Measurements from ENCODE around the gene USP32. TPM values are rescaled to one million over a fixed set of nuclear protein-coding genes. Genes with fewer than 3 reads are reported as not detected.
"Not testable (repeated sequence)": the region's sequence is repeated elsewhere in the genome, so short reads cannot be mapped to it uniquely, and the experiment has no call there.

Gene USP32
- total RNA-seq (100 to 1,000 TPM in 1 of 2 donors, 10 to 100 TPM in 1; 55.2 to 103 TPM), polyA plus RNA-seq (ENCODE audit: insufficient read length in 2 of 2) (10 to 100 TPM; 46.6 to 49.0 TPM)
- long read RNA-seq, donor 1, full-length matches to known transcripts = 1 of 6 reads
- long read RNA-seq, donor 1, partial matches to known transcripts = 5 of 6 reads
- long read RNA-seq, donor 1, other reads (novel, unspliced or antisense) = 0 of 6 reads
- long read RNA-seq, donor 2 = 0 reads
- long read RNA-seq, donor 3, full-length matches to known transcripts = 2 of 2 reads
- long read RNA-seq, donor 3, partial matches to known transcripts = 0 of 2 reads
- long read RNA-seq, donor 3, other reads (novel, unspliced or antisense) = 0 of 2 reads
- long read RNA-seq, donor 4 = 0 reads

GRCh38 chr17:60392042-60392844, at the start of gene USP32:
Gene USP32, minus strand, starts transcription at chr17:60392133. Its CDS starts 194 bp downstream, at chr17:60391939.
- Histone ChIP-seq H3K36me3 (ENCODE audit: control insufficient read depth, insufficient read depth, low read length) (no peaks in the 10 kb centered on the region), H3K27ac (ENCODE audit: low read depth, low read length) (peak within 1 kb of the TSS; percentile 97), H3K9me3 (ENCODE audit: control insufficient read depth, insufficient read depth, low read length) (no peaks in the 10 kb centered on the region), H3K4me3 (ENCODE audit: low read depth, low read length) (peak within 1 kb of the TSS; percentile 93), H3K4me1 (ENCODE audit: control insufficient read depth, insufficient read depth, low read length) (peaks cover 14% of the 10 kb centered on the region), H3K27me3 (ENCODE audit: control insufficient read depth, insufficient read depth, low read length) (no peaks in the 10 kb centered on the region)
- WGBS (ENCODE audit: insufficient coverage) = 0% methylated on average over 63 of the region's 68 CpGs
- peak; percentile 90 to 99 (median 95) for DNase-seq (ENCODE audit: low read depth in 4 of 6, low spot score in 6 of 6)

GRCh38 chr17:60439501-60439900, 47.6 kb upstream of the USP32 start:
- Histone ChIP-seq H3K4me3 (ENCODE audit: low read depth, low read length) (no peak overlapping the region), H3K27me3 (ENCODE audit: control insufficient read depth, insufficient read depth, low read length) (no peaks in the 10 kb centered on the region), H3K27ac (ENCODE audit: low read depth, low read length) (no peak overlapping the region), H3K9me3 (ENCODE audit: control insufficient read depth, insufficient read depth, low read length) (no peaks in the 10 kb centered on the region), H3K36me3 (ENCODE audit: control insufficient read depth, insufficient read depth, low read length) (no peaks in the 10 kb centered on the region), H3K4me1 (ENCODE audit: control insufficient read depth, insufficient read depth, low read length) (peaks cover 14% of the 10 kb centered on the region)
- no CpG with 5 or more reads among the region's 2 CpGs for WGBS (ENCODE audit: insufficient coverage)
- DNase-seq (ENCODE audit: low read depth in 4 of 6, low spot score in 6 of 6) = no peak

- no peaks in the 10 kb centered on the region for H3K36me3 ChIP-seq (ENCODE audit: control insufficient read depth, insufficient read depth, low read length)
- peaks cover 5% of the 10 kb centered on the region for H3K9me3 ChIP-seq (ENCODE audit: control insufficient read depth, insufficient read depth, low read length)
- no peak overlapping the region for H3K4me3 ChIP-seq (ENCODE audit: low read depth, low read length)
- 72% methylated on average over 4 of the region's 5 CpGs for WGBS (ENCODE audit: insufficient coverage)
- H3K4me1 ChIP-seq (ENCODE audit: control insufficient read depth, insufficient read depth, low read length) = peaks cover 10% of the 10 kb centered on the region
- H3K27ac ChIP-seq (ENCODE audit: low read depth, low read length) = no peak overlapping the region
- no peaks in the 10 kb centered on the region for H3K27me3 ChIP-seq (ENCODE audit: control insufficient read depth, insufficient read depth, low read length)
- DNase-seq (ENCODE audit: low read depth in 4 of 6, low spot score in 6 of 6) = no peak
These were observed 44.7 kb upstream of the USP32 start for GRCh38 chr17:60436676-60437075.

- Histone ChIP-seq H3K27ac (ENCODE audit: low read depth, low read length) (peak overlapping the region; percentile 10), H3K4me3 (ENCODE audit: low read depth, low read length) (no peak overlapping the region)
These were observed 43.6 kb upstream of the USP32 start for GRCh38 chr17:60435244-60436167.

GRCh38 chr17:60433021-60433997, 41.4 kb upstream of the USP32 start:
- DNase-seq (ENCODE audit: low read depth in 4 of 6, low spot score in 6 of 6); H3K27ac ChIP-seq (ENCODE audit: low read depth, low read length); H3K4me1 ChIP-seq (ENCODE audit: control insufficient read depth, insufficient read depth, low read length); H3K9me3 ChIP-seq (ENCODE audit: control insufficient read depth, insufficient read depth, low read length); H3K4me3 ChIP-seq (ENCODE audit: low read depth, low read length); H3K27me3 ChIP-seq (ENCODE audit: control insufficient read depth, insufficient read depth, low read length); H3K36me3 ChIP-seq (ENCODE audit: control insufficient read depth, insufficient read depth, low read length): not testable (repeated sequence)
- WGBS (ENCODE audit: insufficient coverage) = no CpG with 5 or more reads among the region's 4 CpGs

More at GRCh38 chr17:60435244-60436167, 43.6 kb upstream of the USP32 start:
- Histone ChIP-seq H3K27me3 (ENCODE audit: control insufficient read depth, insufficient read depth, low read length) (no peaks in the 10 kb centered on the region), H3K36me3 (ENCODE audit: control insufficient read depth, insufficient read depth, low read length) (no peaks in the 10 kb centered on the region), H3K4me1 (ENCODE audit: control insufficient read depth, insufficient read depth, low read length) (peaks cover 7% of the 10 kb centered on the region), H3K9me3 (ENCODE audit: control insufficient read depth, insufficient read depth, low read length) (peaks cover 5% of the 10 kb centered on the region)
- peak; percentile 82 to 97 (median 84) for DNase-seq (ENCODE audit: low read depth in 4 of 6, low spot score in 6 of 6)
- WGBS (ENCODE audit: insufficient coverage) = 76% methylated on average over 19 of the region's 28 CpGs

GRCh38 chr17:60430561-60430960, 38.6 kb upstream of the USP32 start:
- H3K36me3 ChIP-seq (ENCODE audit: control insufficient read depth, insufficient read depth, low read length); H3K27me3 ChIP-seq (ENCODE audit: control insufficient read depth, insufficient read depth, low read length); DNase-seq (ENCODE audit: low read depth in 4 of 6, low spot score in 6 of 6); H3K27ac ChIP-seq (ENCODE audit: low read depth, low read length); H3K9me3 ChIP-seq (ENCODE audit: control insufficient read depth, insufficient read depth, low read length); H3K4me3 ChIP-seq (ENCODE audit: low read depth, low read length); H3K4me1 ChIP-seq (ENCODE audit: control insufficient read depth, insufficient read depth, low read length): not testable (repeated sequence)
- 100% methylated on average over 5 of the region's 7 CpGs for WGBS (ENCODE audit: insufficient coverage)

GRCh38 chr17:60428491-60428890, 36.6 kb upstream of the USP32 start:
- not testable (repeated sequence) for H3K27me3 ChIP-seq (ENCODE audit: control insufficient read depth, insufficient read depth, low read length); DNase-seq (ENCODE audit: low read depth in 4 of 6, low spot score in 6 of 6); H3K27ac ChIP-seq (ENCODE audit: low read depth, low read length); H3K4me1 ChIP-seq (ENCODE audit: control insufficient read depth, insufficient read depth, low read length); H3K9me3 ChIP-seq (ENCODE audit: control insufficient read depth, insufficient read depth, low read length); H3K4me3 ChIP-seq (ENCODE audit: low read depth, low read length); H3K36me3 ChIP-seq (ENCODE audit: control insufficient read depth, insufficient read depth, low read length)
- WGBS (ENCODE audit: insufficient coverage) = 100% methylated on average over 1 of the region's 6 CpGs

GRCh38 chr17:60426596-60426995, 34.7 kb upstream of the USP32 start:
- H3K9me3 ChIP-seq (ENCODE audit: control insufficient read depth, insufficient read depth, low read length) = no peaks in the 10 kb centered on the region

More at GRCh38 chr17:60426596-60426995, 34.7 kb upstream of the USP32 start:
- peaks cover 3% of the 10 kb centered on the region for H3K27me3 ChIP-seq (ENCODE audit: control insufficient read depth, insufficient read depth, low read length)
- H3K36me3 ChIP-seq (ENCODE audit: control insufficient read depth, insufficient read depth, low read length) = no peaks in the 10 kb centered on the region
- no peak for DNase-seq (ENCODE audit: low read depth in 4 of 6, low spot score in 6 of 6)
- no peak overlapping the region for H3K27ac ChIP-seq (ENCODE audit: low read depth, low read length)
- H3K4me1 ChIP-seq (ENCODE audit: control insufficient read depth, insufficient read depth, low read length) = peaks cover 7% of the 10 kb centered on the region
- no peak overlapping the region for H3K4me3 ChIP-seq (ENCODE audit: low read depth, low read length)
- 91% methylated on average over 10 of the region's 10 CpGs for WGBS (ENCODE audit: insufficient coverage)
